ENCODE results near the gene SLC30A5.
"Not testable (repeated sequence)": the region's sequence is repeated elsewhere in the genome, so short reads cannot be mapped to it uniquely, and the experiment has no call there.

The SLC30A5 gene
- 26.3 to 27.8 (median 26.7) reads per million in 3 donors for total RNA-seq

DNA sequence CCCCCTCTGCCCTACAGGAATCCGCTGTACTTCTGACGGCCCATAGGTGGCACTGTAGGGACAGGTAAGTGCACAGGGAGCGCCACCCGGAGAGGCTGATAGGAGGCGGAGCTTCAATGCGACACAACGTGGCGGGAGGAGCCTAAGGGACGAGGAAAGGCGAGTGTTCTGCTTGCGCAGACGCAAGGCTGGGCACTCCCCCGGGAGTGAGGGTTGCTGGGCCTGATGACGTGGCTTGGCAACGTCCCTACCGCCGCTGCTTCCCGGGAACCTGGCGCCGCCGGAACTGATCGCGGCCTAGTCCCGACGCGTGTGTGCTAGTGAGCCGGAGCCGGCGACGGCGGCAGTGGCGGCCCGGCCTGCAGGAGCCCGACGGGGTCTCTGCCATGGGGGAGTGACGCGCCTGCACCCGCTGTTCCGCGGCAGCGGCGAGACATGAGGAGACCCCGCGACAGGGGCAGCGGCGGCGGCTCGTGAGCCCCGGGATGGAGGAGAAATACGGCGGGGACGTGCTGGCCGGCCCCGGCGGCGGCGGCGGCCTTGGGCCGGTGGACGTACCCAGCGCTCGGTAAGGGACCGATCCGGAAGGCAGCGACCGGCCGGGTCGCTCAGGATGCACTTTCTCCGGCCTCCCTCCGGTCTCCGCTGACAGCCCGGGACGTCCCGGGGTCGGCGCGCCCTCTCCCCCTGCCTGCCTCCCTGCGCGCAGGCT, at the start of gene SLC30A5:
SLC30A5 (plus strand) TSS at position 244 of the 712 bp plus-strand sequence; CDS start at position 486, 242 bp downstream.
- H3K27me3 ChIP-seq (replicated peaks; ENCODE audit: control insufficient read depth, insufficient read depth, low read length, poor library complexity, severe bottlenecking), result no peaks in the 10 kb centered on the region
- H3K9me3 ChIP-seq (ENCODE audit: control insufficient read depth, low read length), result no peaks in the 10 kb centered on the region
- no peaks in the 10 kb centered on the region for H3K36me3 ChIP-seq (ENCODE audit: control insufficient read depth, insufficient read depth, low read length)
- H3K27ac ChIP-seq (ENCODE audit: insufficient read depth, low read length, poor library complexity, severe bottlenecking), result peak within 1 kb of the TSS; percentile 92
- H3K4me3 ChIP-seq (ENCODE audit: insufficient read depth, low read depth, low read length, poor library complexity, severe bottlenecking), result peak within 1 kb of the TSS; percentile 81
- DNase-seq, result peak; percentile 98 to 99 (median 98)
- H3K4me1 ChIP-seq (ENCODE audit: control insufficient read depth, insufficient read depth, low read length, poor library complexity, severe bottlenecking), result peaks cover 5% of the 10 kb centered on the region

DNA sequence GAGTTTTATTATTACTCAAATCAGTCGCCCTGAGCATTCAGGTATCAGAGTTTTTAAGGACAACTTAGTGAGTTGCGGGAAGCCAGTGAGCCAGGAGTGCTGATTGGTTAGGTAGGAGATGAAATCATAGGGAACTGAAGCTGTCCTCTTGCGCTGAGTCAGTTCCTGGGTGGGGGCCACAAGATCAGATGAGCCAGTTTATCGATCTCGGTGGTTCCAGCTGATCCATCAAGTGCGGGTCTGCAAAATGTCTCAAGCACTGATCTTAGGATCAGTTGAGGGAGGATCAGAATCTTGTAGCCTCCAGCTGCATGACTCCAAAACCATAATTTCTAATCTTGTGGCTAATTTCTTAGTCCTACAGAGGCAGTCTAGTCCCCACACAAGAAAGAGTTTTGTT, 48.6 kb upstream of the SLC30A5 start:
- not testable (repeated sequence) for H3K4me3 ChIP-seq (ENCODE audit: insufficient read depth, low read depth, low read length, poor library complexity, severe bottlenecking); H3K27me3 ChIP-seq (replicated peaks; ENCODE audit: control insufficient read depth, insufficient read depth, low read length, poor library complexity, severe bottlenecking); H3K9me3 ChIP-seq (ENCODE audit: control insufficient read depth, low read length); DNase-seq; H3K4me1 ChIP-seq (ENCODE audit: control insufficient read depth, insufficient read depth, low read length, poor library complexity, severe bottlenecking); H3K36me3 ChIP-seq (ENCODE audit: control insufficient read depth, insufficient read depth, low read length); H3K27ac ChIP-seq (ENCODE audit: insufficient read depth, low read length, poor library complexity, severe bottlenecking)

DNA sequence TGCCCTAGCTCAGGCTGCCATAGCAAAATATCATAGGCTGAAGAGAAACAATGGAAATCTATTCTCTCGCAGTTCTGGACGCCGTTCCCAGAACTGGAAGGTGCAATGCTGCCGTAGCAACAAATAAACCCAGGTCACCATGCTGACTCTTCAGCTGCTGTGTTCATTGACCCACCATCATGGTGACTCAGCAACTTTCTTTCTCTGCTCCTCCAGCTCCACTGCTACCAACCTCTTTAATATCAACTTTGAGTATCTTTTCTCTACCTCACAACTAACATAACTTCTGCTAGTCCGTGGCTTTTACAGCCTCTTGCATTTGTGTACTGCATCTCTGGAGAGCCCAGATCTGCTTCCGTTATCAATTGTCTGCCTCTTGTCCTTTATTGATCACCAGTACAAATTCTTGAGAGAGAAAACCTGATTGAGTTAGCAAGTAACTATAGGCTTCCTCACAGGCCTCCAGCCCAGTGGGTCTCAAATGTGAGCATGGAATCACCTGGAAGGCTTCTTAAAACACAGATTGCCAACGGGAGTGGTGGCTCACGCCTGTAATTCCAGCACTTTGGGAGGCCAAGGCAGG, 47.3 kb upstream of the SLC30A5 start:
- Histone ChIP-seq H3K27ac (ENCODE audit: insufficient read depth, low read length, poor library complexity, severe bottlenecking) (no peak overlapping the region), H3K9me3 (ENCODE audit: control insufficient read depth, low read length) (no peaks in the 10 kb centered on the region), H3K4me1 (ENCODE audit: control insufficient read depth, insufficient read depth, low read length, poor library complexity, severe bottlenecking) (no peaks in the 10 kb centered on the region), H3K27me3 (replicated peaks; ENCODE audit: control insufficient read depth, insufficient read depth, low read length, poor library complexity, severe bottlenecking) (no peaks in the 10 kb centered on the region), H3K4me3 (ENCODE audit: insufficient read depth, low read depth, low read length, poor library complexity, severe bottlenecking) (no peak overlapping the region), H3K36me3 (ENCODE audit: control insufficient read depth, insufficient read depth, low read length) (no peaks in the 10 kb centered on the region)
- DNase-seq, result no peak

DNA sequence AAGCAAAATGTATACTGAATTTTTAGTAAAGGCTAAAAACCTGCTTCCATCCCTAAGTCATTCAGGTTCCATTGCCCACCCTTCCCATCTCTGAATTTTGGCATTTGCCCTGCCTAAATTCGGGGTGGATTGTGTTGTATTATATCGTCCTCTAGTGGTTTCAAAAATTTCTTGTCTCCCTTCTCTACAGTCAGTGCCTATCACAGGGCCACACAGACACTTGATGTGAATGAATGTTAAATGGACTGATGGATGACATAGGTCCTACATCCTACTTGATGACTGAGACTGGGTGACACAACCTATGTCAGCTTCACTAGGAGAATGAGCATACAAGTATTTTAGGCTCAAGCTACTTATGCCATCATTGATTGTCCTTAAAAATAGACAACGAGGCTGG, 45.6 kb upstream of the SLC30A5 start:
- no peaks in the 10 kb centered on the region for H3K27me3 ChIP-seq (replicated peaks; ENCODE audit: control insufficient read depth, insufficient read depth, low read length, poor library complexity, severe bottlenecking)
- no peak overlapping the region for H3K27ac ChIP-seq (ENCODE audit: insufficient read depth, low read length, poor library complexity, severe bottlenecking)
- no peaks in the 10 kb centered on the region for H3K9me3 ChIP-seq (ENCODE audit: control insufficient read depth, low read length)
- no peak for DNase-seq
- H3K4me3 ChIP-seq (ENCODE audit: insufficient read depth, low read depth, low read length, poor library complexity, severe bottlenecking), result no peak overlapping the region
- H3K36me3 ChIP-seq (ENCODE audit: control insufficient read depth, insufficient read depth, low read length), result no peaks in the 10 kb centered on the region
- no peaks in the 10 kb centered on the region for H3K4me1 ChIP-seq (ENCODE audit: control insufficient read depth, insufficient read depth, low read length, poor library complexity, severe bottlenecking)

DNA sequence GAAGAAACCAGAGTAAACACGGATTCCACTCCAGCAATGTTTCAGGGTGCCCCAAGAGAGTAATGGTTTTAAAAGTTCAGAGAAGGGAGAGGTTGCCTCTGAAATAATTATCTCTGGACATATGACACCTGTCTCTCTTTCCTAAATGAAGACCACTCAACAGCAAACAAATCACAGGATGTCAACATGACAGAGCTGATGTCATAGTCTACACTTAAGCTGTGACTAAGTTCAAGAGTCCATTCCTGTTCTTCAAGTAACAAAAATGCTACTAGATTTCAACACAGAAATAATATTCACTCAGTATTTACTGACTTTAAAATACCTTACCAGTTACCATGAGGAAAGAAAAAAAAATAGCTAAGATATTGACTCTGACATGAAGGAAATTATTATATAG, 44.7 kb upstream of the SLC30A5 start:
- no peak for DNase-seq
- no peak overlapping the region for H3K27ac ChIP-seq (ENCODE audit: insufficient read depth, low read length, poor library complexity, severe bottlenecking)
- no peaks in the 10 kb centered on the region for H3K4me1 ChIP-seq (ENCODE audit: control insufficient read depth, insufficient read depth, low read length, poor library complexity, severe bottlenecking)
- H3K27me3 ChIP-seq (replicated peaks; ENCODE audit: control insufficient read depth, insufficient read depth, low read length, poor library complexity, severe bottlenecking), result no peaks in the 10 kb centered on the region
- no peak overlapping the region for H3K4me3 ChIP-seq (ENCODE audit: insufficient read depth, low read depth, low read length, poor library complexity, severe bottlenecking)
- no peaks in the 10 kb centered on the region for H3K36me3 ChIP-seq (ENCODE audit: control insufficient read depth, insufficient read depth, low read length)
- H3K9me3 ChIP-seq (ENCODE audit: control insufficient read depth, low read length), result no peaks in the 10 kb centered on the region

DNA sequence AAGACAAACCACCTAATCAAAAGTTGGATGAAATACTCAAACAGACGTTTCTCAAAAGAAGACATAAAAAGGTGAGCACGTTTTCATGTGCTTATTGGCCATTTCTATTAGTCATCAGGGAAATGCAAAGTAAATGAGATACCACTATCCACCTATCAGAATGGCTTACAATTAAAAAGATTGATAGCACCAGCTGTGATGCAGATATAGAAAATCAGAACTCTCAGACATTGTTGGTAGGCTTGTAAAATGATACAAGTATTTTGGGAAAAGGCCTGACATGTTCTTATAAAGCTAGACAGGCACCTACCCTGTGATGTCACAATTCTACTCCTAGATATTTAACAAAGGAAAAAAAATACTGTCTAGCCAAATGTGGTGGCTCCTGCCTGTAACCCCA, 44.0 kb upstream of the SLC30A5 start:
- DNase-seq, result no peak
- H3K4me1 ChIP-seq (ENCODE audit: control insufficient read depth, insufficient read depth, low read length, poor library complexity, severe bottlenecking), result no peaks in the 10 kb centered on the region
- no peaks in the 10 kb centered on the region for H3K9me3 ChIP-seq (ENCODE audit: control insufficient read depth, low read length)
- no peak overlapping the region for H3K4me3 ChIP-seq (ENCODE audit: insufficient read depth, low read depth, low read length, poor library complexity, severe bottlenecking)
- no peaks in the 10 kb centered on the region for H3K36me3 ChIP-seq (ENCODE audit: control insufficient read depth, insufficient read depth, low read length)
- H3K27ac ChIP-seq (ENCODE audit: insufficient read depth, low read length, poor library complexity, severe bottlenecking), result no peak overlapping the region
- no peaks in the 10 kb centered on the region for H3K27me3 ChIP-seq (replicated peaks; ENCODE audit: control insufficient read depth, insufficient read depth, low read length, poor library complexity, severe bottlenecking)

DNA sequence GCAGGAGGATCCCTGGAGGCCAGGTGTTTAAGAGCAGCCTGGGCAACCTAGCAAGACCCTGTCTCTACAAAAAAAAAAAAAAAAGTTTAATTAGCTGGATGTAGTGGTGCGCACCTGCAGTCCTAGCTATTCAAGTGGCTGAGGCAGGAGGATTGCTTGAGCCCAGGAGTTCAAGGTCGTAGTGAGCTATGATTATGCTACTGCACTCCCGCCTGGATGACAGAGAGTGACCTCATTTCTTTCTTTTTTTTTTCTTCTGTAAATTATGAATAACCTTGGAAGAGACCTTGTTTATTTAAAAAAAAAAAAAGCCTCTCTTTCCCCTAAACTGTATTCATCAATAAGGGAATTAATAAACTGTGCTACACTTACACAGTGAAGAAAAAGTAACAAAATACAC, 43.6 kb upstream of the SLC30A5 start:
- H3K36me3 ChIP-seq (ENCODE audit: control insufficient read depth, insufficient read depth, low read length), result no peaks in the 10 kb centered on the region
- no peak overlapping the region for H3K4me3 ChIP-seq (ENCODE audit: insufficient read depth, low read depth, low read length, poor library complexity, severe bottlenecking)
- DNase-seq, result no peak
- no peaks in the 10 kb centered on the region for H3K27me3 ChIP-seq (replicated peaks; ENCODE audit: control insufficient read depth, insufficient read depth, low read length, poor library complexity, severe bottlenecking)
- H3K27ac ChIP-seq (ENCODE audit: insufficient read depth, low read length, poor library complexity, severe bottlenecking), result no peak overlapping the region
- no peaks in the 10 kb centered on the region for H3K9me3 ChIP-seq (ENCODE audit: control insufficient read depth, low read length)
- no peaks in the 10 kb centered on the region for H3K4me1 ChIP-seq (ENCODE audit: control insufficient read depth, insufficient read depth, low read length, poor library complexity, severe bottlenecking)

DNA sequence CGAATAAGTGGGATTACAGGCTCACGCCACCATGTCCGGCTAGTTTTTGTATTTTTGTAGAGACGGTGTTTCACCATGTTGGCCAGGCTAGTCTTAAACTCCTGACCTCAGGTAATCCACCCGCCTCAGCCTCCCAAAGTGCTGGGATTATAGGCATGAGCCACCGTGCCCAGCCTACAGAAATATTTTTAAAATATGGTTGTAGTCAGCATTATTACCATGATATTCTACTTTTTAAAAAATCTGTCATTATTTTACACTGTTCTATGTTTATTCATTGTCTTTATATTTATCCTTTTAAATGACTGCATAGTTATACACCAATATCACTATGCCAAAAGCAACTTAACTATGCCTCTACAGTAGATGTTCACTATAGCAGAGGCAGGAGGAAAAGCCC, 41.6 kb upstream of the SLC30A5 start:
- Histone ChIP-seq H3K27ac (ENCODE audit: insufficient read depth, low read length, poor library complexity, severe bottlenecking) (no peak overlapping the region), H3K4me1 (ENCODE audit: control insufficient read depth, insufficient read depth, low read length, poor library complexity, severe bottlenecking) (no peaks in the 10 kb centered on the region), H3K9me3 (ENCODE audit: control insufficient read depth, low read length) (no peaks in the 10 kb centered on the region), H3K27me3 (replicated peaks; ENCODE audit: control insufficient read depth, insufficient read depth, low read length, poor library complexity, severe bottlenecking) (no peaks in the 10 kb centered on the region), H3K4me3 (ENCODE audit: insufficient read depth, low read depth, low read length, poor library complexity, severe bottlenecking) (no peak overlapping the region), H3K36me3 (ENCODE audit: control insufficient read depth, insufficient read depth, low read length) (no peaks in the 10 kb centered on the region)
- no peak for DNase-seq

DNA sequence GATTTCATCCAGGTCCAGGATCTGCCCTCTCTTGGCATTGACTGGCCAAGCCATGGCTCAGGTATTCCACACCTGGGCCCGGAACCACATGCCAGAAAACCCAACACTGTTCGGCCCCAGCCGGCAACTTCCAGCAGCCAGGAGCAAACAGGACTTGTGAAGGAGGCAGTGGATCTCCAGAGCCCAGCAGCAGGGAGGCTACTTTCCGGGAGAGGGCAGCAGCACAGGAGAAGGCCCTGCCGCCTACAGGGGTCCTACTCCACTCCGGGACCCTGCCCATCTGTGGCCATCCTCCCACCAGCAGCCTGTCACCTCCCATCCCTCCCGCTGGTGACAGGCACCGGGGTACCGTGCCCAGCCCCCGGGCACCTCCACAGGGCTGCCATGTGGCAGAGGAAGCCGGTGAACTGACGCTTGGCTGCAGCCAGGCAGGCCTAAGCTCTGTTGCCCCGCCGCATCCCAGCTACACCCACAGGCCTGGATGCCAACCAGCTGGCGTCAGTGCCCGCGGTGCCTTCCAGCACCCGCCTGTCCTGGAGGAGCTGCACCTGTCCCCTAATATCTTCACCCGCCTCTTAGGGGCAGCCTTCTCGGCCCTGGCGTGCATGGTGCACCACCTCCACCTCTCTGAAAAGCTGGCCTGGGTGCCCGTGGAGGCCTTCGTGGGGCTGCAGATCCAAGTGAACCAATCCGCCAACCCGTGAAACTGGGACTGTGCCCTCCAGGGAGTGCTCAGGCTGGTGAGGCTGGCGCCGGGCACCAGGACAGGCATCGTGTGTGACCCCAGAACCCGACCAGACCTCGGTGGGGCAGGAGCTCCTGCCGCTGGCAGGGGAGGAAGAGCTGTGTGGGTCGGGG, 18.9 kb upstream of the SLC30A5 start:
- Histone ChIP-seq H3K36me3 (ENCODE audit: control insufficient read depth, insufficient read depth, low read length) (no peaks in the 10 kb centered on the region), H3K9me3 (ENCODE audit: control insufficient read depth, low read length) (no peaks in the 10 kb centered on the region), H3K27me3 (replicated peaks; ENCODE audit: control insufficient read depth, insufficient read depth, low read length, poor library complexity, severe bottlenecking) (no peaks in the 10 kb centered on the region), H3K4me1 (ENCODE audit: control insufficient read depth, insufficient read depth, low read length, poor library complexity, severe bottlenecking) (no peaks in the 10 kb centered on the region), H3K27ac (ENCODE audit: insufficient read depth, low read length, poor library complexity, severe bottlenecking) (no peak overlapping the region), H3K4me3 (ENCODE audit: insufficient read depth, low read depth, low read length, poor library complexity, severe bottlenecking) (no peak overlapping the region)
- no peak for DNase-seq
